Ovary (tissue), 9 donors: ENCODE measurements around the gene C1QTNF6. TPM values are rescaled to one million over a fixed set of nuclear protein-coding genes. Genes with fewer than 3 reads are reported as not detected.

Source experiments
- DNase-seq, 5 donors: peaks; one replicate each; pipeline ENCODE4 v3.0.0-alpha.2; 2019 to 2020
- H3K27ac ChIP-seq, 2 donors: fragments of 200-600 bp; one replicate each; pipeline versions ENCODE4 v1.5.1 to v1.8.0; 2019 to 2022
- H3K27me3 ChIP-seq: fragments of 200-600 bp; one replicate; pipeline ENCODE4 v1.8.0; 2022
- H3K36me3 ChIP-seq: fragments of 200-600 bp; sonication (generic); one replicate; pipeline ENCODE4 v1.5.1; 2019
- H3K4me1 ChIP-seq: one replicate; pipeline ENCODE4 v1.8.1; 2013; ENCODE audit warnings: mild to moderate bottlenecking, moderate library complexity; ENCODE audit not compliant: insufficient read depth
- H3K4me3 ChIP-seq: fragments of 200-600 bp; sonication (generic); one replicate; pipeline ENCODE4 v1.5.1; 2017
- H3K9me3 ChIP-seq, 2 donors: fragments of 200-600 bp in 1 of 2; sonication (generic) in 1 of 2; one replicate each; pipeline versions ENCODE4 v1.5.1 to v1.8.1; 2013 to 2019; ENCODE audit warnings: mild to moderate bottlenecking in 1 of 2, moderate library complexity in 1 of 2
- EP300 ChIP-seq: sonication (generic); formaldehyde crosslinking; IDR thresholded peaks from one replicate; pipeline ENCODE4 v1.6.1; 2017; ENCODE audit warnings: antibody characterized with exemption
- POLR2A ChIP-seq: fragments of 450-650 bp; IDR thresholded peaks from one replicate; pipeline ENCODE4 v1.6.1; 2017; ENCODE audit warnings: antibody characterized with exemption, mild to moderate bottlenecking, moderate library complexity
- WGBS, 3 donors: extraction: QIAGEN DNeasy Blood & Tissue Kit in 1 of 3; methylation state at CpG; one replicate each; pipeline versions ENCODE4 v1.1.5 to v1.1.7; 2013 to 2017; 5-methylcytosine and 5-hydroxymethylcytosine counted together
- intact Hi-C, 4 donors: fragments of 100-400 bp; cut with DNase I; formaldehyde crosslinking; loops; one replicate each; pipeline versions ENCODE4 v1.11.0 to v1.15.1; 2022 to 2023
- polyA plus RNA-seq, 2 donors: library from polyadenylated mRNA; stranded (reverse); fragments of 200-250 nt in 1 of 2; fragments of 350-450 nt in 1 of 2; fragmentation: Illumina TruSeq in 1 of 2; extraction: RNeasy Lipid Tissue Mini Kit (QIAGEN cat#74804) in 1 of 2; gene quantifications; one replicate each; pipeline ENCODE4 v1.2.3, GENCODE V29; 2013 to 2014
- total RNA-seq, 7 donors: library from RNA; depleted of rRNA in 2 of 7; stranded (reverse); fragments of >200 nt in 2 of 7; fragmentation: NEBNext Ultra II Directional in 3 of 7; extraction: Animal tissue kit (Norgen Biotek cat#: 25700) in 3 of 7; gene quantifications; one replicate each; pipeline versions ENCODE4 v1.1.0 to v1.2.4, GENCODE V29; 2016 to 2023
- TF ChIP-seq, protein P1 (sequence below), 3 donors: fragments of 450-650 bp in 2 of 3; fragments of 200-600 bp in 1 of 3; IDR thresholded peaks; one replicate each; pipeline versions ENCODE4 v1.5.1 to v1.8.0; 2016 to 2022; ENCODE audit warnings: antibody characterized with exemption in 3 of 3, mild to moderate bottlenecking in 1 of 3
- donor health status: DM: no; HTN: no; CAD: no; lungs with moderate emphysema.
- donor health status: DM: no; HTN: no; CAD: no.
- donor health status: Bipolar disorder and iron deficiency.
- donor health status: DM: yes; HTN: yes; CAD: no.
- donor health status: DM: no; HTN: no; CAD: no.
- donor health status: DM: yes; HTN: yes; CAD: no.

Gene C1QTNF6
- total and polyA plus RNA-seq, 9 donors = 4.0 to 8.5 (median 6.4) TPM

GRCh38 chr22:37148031-37148651 lies 39.9 kb downstream of the C1QTNF6 start:
- Histone ChIP-seq H3K4me1 (no peaks in the 10 kb centered on the region), H3K27ac (no peak overlapping the region), H3K9me3 (no peaks in the 10 kb centered on the region), H3K36me3 (no peaks in the 10 kb centered on the region), H3K27me3 (no peaks in the 10 kb centered on the region), H3K4me3 (no peak overlapping the region)
- 58 to 76% (median 63%) methylated on average over 17 of the region's 17 CpGs for WGBS, 3 donors
- DNase-seq = no peak
- intact Hi-C loops = no loop called here
- no peak for TF ChIP-seq EP300
- no peak for TF ChIP-seq POLR2A
- TF ChIP-seq, protein P1, sequence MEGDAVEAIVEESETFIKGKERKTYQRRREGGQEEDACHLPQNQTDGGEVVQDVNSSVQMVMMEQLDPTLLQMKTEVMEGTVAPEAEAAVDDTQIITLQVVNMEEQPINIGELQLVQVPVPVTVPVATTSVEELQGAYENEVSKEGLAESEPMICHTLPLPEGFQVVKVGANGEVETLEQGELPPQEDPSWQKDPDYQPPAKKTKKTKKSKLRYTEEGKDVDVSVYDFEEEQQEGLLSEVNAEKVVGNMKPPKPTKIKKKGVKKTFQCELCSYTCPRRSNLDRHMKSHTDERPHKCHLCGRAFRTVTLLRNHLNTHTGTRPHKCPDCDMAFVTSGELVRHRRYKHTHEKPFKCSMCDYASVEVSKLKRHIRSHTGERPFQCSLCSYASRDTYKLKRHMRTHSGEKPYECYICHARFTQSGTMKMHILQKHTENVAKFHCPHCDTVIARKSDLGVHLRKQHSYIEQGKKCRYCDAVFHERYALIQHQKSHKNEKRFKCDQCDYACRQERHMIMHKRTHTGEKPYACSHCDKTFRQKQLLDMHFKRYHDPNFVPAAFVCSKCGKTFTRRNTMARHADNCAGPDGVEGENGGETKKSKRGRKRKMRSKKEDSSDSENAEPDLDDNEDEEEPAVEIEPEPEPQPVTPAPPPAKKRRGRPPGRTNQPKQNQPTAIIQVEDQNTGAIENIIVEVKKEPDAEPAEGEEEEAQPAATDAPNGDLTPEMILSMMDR (IDR thresholded peaks at IDR 0.05) = no peak

GRCh38 chr22:37147186-37147990 lies 40.7 kb downstream of the C1QTNF6 start:
- no peak overlapping the region for H3K4me3 ChIP-seq
- intact Hi-C loops = no loop called here
- no peaks in the 10 kb centered on the region for H3K9me3 ChIP-seq
- H3K36me3 ChIP-seq = no peaks in the 10 kb centered on the region
- no peaks in the 10 kb centered on the region for H3K27me3 ChIP-seq
- no peak for DNase-seq
- 76 to 84% (median 82%) methylated on average over 12 of the region's 12 CpGs for WGBS, 3 donors
- H3K4me1 ChIP-seq = no peaks in the 10 kb centered on the region
- TF ChIP-seq EP300 = no peak
- no peak overlapping the region for H3K27ac ChIP-seq

DNA sequence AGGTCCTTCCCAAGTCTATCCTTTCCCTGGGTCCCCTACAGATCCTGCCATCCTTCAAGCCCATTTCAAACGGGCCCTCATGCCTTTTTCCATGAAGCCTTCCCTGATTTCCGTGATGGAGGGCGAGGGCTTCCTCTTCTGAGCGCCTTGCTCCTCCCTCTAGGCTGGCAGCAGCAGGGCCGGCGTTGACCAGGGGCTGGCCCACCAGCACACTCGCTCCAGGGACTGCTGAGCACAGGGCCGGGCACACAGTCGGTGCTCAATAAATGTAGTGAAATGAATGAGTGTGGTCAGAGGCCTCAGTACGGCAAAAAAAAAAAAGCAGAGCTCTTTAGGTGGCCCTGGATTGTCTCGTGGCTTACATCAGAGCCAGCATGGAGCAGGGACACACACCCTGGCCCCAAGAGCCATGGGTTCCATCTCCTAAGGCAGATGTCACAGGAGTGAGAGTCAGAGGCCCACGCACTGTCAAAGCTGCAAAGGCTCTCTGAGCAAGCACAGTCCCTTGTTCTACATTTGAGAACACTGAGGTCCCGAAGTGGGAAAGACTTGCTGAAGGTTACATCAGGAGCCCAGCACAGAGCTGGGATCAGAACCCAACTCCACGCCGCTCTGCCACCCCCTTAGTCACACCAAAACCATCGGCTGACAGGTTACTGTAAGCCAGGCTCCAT lies 41.4 kb downstream of the C1QTNF6 start:
- intact Hi-C loops = no loop called here
- DNase-seq = no peak
- H3K27ac ChIP-seq = no peak overlapping the region

DNA sequence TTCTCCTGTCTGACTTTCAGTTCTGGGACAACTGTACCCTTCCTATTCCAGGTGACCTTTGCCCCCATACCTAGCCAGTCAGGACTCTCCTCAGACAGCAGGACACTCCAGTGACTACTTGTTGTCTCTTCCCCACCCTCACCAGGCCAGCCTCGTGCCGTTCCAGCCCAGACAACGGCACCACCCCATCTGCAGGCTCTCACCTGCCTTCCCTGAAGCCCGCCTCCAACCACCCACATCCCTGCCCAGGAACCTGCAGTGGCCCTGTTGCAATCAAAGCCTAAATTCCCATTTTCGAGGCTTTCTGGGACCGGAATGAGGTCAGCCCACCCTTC lies 42.0 kb downstream of the C1QTNF6 start:
- H3K36me3 ChIP-seq = no peaks in the 10 kb centered on the region
- H3K4me1 ChIP-seq = no peaks in the 10 kb centered on the region
- H3K9me3 ChIP-seq = no peaks in the 10 kb centered on the region
- intact Hi-C loops = no loop called here
- no peaks in the 10 kb centered on the region for H3K27me3 ChIP-seq
- TF ChIP-seq EP300 = no peak
- TF ChIP-seq, protein P1 (IDR thresholded peaks at IDR 0.05) = no peak
- TF ChIP-seq POLR2A = no peak
- 49 to 64% (median 59%) methylated on average over 6 of the region's 6 CpGs for WGBS, 3 donors
- no peak overlapping the region for H3K4me3 ChIP-seq
- no peak overlapping the region for H3K27ac ChIP-seq
- no peak for DNase-seq

More for the DNA sequence above, 41.4 kb downstream of the C1QTNF6 start:
- H3K4me1 ChIP-seq = no peaks in the 10 kb centered on the region
- H3K27me3 ChIP-seq = no peaks in the 10 kb centered on the region
- 79 to 92% (median 87%) methylated on average over 16 of the region's 16 CpGs for WGBS, 3 donors
- H3K9me3 ChIP-seq = no peaks in the 10 kb centered on the region
- no peaks in the 10 kb centered on the region for H3K36me3 ChIP-seq
- TF ChIP-seq EP300 (no peak), POLR2A (no peak)
- TF ChIP-seq, protein P1 (IDR thresholded peaks at IDR 0.05) = no peak
- H3K4me3 ChIP-seq = no peak overlapping the region
